Choroid plexus epithelial cell (primary cell): Measurements from ENCODE around the gene NOP10.
"Not testable (repeated sequence)": the region's sequence is repeated elsewhere in the genome, so short reads cannot be mapped to it uniquely, and the experiment has no call there.

Source experiments
- DNase-seq: peaks from one replicate; pipeline ENCODE4 v3.0.0-alpha.2; 2010; ENCODE audit warnings: low read depth
- H3K4me3 ChIP-seq: 2 replicates; pipeline ENCODE4 v1.5.1; 2011; ENCODE audit warnings: low read depth, mild to moderate bottlenecking, control low read depth, low read length, moderate library complexity
- TF ChIP-seq, protein P1 (sequence below): conservative IDR thresholded peaks from 2 replicates; pipeline ENCODE4 v1.5.1; 2011; ENCODE audit warnings: low read depth, mild to moderate bottlenecking, control low read depth, inconsistent platforms, low read length, moderate library complexity

The NOP10 gene

GRCh38 chr15:34355241-34355640, 12.3 kb upstream of the NOP10 start:
- TF ChIP-seq, protein P1, sequence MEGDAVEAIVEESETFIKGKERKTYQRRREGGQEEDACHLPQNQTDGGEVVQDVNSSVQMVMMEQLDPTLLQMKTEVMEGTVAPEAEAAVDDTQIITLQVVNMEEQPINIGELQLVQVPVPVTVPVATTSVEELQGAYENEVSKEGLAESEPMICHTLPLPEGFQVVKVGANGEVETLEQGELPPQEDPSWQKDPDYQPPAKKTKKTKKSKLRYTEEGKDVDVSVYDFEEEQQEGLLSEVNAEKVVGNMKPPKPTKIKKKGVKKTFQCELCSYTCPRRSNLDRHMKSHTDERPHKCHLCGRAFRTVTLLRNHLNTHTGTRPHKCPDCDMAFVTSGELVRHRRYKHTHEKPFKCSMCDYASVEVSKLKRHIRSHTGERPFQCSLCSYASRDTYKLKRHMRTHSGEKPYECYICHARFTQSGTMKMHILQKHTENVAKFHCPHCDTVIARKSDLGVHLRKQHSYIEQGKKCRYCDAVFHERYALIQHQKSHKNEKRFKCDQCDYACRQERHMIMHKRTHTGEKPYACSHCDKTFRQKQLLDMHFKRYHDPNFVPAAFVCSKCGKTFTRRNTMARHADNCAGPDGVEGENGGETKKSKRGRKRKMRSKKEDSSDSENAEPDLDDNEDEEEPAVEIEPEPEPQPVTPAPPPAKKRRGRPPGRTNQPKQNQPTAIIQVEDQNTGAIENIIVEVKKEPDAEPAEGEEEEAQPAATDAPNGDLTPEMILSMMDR = no peak
- no peak for DNase-seq
- H3K4me3 ChIP-seq = no peak overlapping the region

DNA sequence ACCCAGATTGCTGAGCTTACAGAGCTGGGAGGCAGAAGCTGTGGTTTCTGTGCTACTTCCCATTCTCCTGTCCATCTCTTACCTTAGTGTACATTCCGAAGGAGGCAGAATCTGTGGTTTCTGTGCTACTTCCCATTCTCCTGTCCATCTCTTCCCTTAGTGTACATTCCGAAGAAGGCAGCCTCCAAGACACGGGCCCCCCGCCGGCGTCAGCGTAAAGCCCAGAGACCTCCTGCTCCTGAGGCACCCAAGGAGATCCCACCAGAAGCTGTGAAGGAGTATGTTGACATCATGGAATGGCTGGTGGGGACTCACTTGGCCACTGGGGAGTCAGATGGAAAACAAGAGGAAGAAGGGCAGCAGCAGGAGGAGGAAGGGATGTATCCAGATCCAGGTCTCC, 11.3 kb upstream of the NOP10 start:
- H3K4me3 ChIP-seq = no peak overlapping the region
- TF ChIP-seq, protein P1 = no peak
- no peak for DNase-seq

DNA sequence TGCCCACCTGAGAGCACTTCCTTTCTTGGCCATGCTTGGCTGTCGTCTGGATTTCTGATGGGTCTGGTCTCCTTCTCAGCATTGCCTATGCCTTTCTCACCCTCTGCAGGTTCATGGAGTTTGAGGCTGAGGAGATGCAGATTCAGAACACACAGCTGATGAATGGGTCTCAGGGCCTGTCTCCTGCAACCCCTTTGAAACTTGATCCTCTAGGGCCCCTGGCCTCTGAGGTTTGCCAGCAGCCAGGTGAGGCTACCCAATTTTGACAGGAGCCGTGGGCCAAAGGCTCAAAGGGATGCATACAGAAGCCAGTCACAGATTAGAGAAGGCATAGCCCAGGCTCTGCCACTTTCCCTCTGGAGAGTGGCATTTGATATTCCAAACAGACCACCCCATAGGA, 10.7 kb upstream of the NOP10 start:
- no peak overlapping the region for H3K4me3 ChIP-seq
- no peak for DNase-seq
- TF ChIP-seq, protein P1 = no peak

GRCh38 chr15:34352996-34353395, 10.1 kb upstream of the NOP10 start:
- not testable (repeated sequence) for H3K4me3 ChIP-seq, DNase-seq

GRCh38 chr15:34349769-34350168, 6.8 kb upstream of the NOP10 start:
- no peak overlapping the region for H3K4me3 ChIP-seq
- DNase-seq = no peak
- TF ChIP-seq, protein P1 = no peak

DNA sequence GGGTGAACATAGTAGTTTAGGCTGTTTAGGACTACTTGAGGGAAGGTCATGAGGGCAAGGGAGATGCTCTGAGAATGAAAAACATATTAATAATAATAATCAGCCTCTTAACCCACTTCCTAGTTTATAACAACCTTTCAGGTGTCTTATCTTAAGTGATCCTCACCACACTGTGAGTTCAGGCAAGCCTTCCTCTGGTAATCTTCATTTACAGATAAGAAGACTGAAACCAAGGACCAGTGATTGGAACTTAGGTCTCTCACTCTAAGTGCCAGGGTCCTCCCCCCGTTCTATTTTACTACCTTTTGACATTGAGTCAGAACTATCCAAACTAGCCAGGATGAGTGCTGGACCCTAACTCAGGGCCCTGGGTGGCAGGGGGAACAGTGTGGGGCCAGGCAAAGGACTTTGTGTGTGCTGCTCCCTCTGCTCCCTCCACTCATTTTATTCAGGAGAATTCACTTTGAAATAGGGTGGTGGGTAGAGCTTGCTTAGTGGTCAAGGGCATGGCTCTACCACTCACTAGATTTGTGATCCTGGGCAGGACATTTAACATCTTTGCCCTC, 5.9 kb upstream of the NOP10 start:
- no peak overlapping the region for H3K4me3 ChIP-seq
- TF ChIP-seq, protein P1 = no peak
- DNase-seq = no peak

DNA sequence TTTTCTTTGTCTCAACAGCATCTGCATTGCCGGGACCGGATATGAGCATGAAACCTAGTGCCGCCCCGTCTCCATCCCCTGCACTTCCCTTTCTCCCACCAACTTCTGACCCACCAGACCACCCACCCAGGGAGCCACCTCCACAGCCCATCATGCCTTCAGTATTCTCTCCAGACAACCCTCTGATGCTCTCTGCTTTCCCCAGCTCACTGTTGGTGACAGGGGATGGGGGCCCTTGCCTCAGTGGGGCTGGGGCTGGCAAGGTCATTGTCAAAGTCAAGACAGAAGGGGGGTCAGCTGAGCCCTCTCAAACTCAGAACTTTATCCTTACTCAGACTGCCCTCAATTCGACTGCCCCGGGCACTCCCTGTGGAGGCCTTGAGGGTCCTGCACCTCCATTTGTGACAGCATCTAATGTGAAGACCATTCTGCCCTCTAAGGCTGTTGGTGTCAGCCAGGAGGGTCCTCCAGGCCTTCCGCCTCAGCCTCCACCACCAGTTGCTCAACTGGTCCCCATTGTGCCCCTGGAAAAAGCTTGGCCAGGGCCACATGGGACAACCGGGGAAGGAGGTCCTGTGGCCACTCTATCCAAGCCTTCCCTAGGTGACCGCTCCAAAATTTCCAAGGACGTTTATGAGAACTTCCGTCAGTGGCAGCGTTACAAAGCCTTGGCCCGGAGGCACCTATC, 5.2 kb upstream of the NOP10 start:
- H3K4me3 ChIP-seq = no peak overlapping the region
- TF ChIP-seq, protein P1 = no peak
- DNase-seq = no peak

GRCh38 chr15:34342213-34342736, 661 bp downstream of the NOP10 start:
- not testable (repeated sequence) for DNase-seq
- peak overlapping the region; percentile 94 for H3K4me3 ChIP-seq
